ENCODE results near the gene MOV10.
"Not testable (repeated sequence)": the region's sequence is repeated elsewhere in the genome, so short reads cannot be mapped to it uniquely, and the experiment has no call there.

The MOV10 gene

DNA sequence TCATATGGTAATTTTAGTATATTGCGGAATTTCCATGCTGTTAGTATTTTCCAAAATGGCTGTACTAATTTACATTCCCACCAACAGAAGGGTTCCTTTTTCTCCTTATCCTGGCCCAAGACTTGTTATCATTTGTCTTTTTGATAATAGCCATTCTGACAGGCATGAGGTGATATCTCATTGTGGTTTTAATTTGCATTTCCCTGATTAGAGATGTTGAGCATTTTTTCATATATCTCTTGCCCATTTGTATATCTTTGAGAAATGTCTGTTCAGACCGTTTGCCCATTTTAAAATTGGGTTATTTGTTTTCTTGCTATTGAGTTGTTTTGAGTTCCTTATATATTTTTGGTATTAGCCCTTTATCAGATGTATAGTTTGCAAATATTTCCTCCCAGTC is 40.8 kb upstream of the MOV10 start:
- no peak for DNase-seq (ENCODE audit: extremely low read depth, low read depth)
- TF ChIP-seq, protein P1, sequence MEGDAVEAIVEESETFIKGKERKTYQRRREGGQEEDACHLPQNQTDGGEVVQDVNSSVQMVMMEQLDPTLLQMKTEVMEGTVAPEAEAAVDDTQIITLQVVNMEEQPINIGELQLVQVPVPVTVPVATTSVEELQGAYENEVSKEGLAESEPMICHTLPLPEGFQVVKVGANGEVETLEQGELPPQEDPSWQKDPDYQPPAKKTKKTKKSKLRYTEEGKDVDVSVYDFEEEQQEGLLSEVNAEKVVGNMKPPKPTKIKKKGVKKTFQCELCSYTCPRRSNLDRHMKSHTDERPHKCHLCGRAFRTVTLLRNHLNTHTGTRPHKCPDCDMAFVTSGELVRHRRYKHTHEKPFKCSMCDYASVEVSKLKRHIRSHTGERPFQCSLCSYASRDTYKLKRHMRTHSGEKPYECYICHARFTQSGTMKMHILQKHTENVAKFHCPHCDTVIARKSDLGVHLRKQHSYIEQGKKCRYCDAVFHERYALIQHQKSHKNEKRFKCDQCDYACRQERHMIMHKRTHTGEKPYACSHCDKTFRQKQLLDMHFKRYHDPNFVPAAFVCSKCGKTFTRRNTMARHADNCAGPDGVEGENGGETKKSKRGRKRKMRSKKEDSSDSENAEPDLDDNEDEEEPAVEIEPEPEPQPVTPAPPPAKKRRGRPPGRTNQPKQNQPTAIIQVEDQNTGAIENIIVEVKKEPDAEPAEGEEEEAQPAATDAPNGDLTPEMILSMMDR (IDR thresholded peaks at IDR 0.05; ENCODE audit: low read depth, low read length) = no peak

DNA sequence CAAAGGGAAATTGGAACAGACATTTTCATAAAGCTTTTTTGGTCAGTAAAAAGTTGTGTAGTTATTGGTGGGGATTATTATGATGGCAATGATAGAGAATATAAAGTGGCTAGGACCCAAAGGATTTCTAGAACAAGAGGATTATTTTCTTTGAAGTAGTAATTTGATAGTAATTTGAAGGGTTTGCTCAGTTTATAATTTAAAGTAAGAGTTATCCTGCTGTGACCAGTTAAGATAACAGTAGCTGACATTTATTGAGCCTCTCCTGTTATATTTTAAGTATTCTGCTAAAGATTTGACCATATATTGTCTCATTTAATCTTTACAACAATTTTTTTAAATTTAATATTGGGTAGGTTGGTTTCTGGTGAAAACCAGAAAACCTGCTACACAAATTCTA is 40.1 kb upstream of the MOV10 start:
- DNase-seq (ENCODE audit: extremely low read depth, low read depth) = no peak
- TF ChIP-seq, protein P1 (IDR thresholded peaks at IDR 0.05; ENCODE audit: low read depth, low read length) = no peak

DNA sequence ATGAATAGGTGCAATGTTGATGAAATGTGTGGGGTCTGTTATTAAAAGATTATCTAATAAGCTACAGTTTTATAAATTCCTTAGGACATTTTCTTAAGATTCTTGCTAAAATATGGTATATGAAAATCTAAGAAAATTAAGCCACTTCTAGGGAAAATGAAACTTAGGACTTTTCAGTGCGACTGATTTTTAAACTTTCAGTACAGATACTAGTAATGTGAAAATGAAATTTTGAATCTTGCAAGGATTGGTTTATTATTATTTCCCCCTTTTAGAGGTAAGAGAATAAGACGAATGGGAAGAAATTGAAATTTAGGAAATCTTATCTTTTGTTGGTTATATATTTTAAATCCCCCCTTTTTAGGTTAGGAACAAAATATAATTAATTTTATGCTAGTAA is 38.4 kb upstream of the MOV10 start:
- TF ChIP-seq, protein P1 (IDR thresholded peaks at IDR 0.05; ENCODE audit: low read depth, low read length) = no peak
- DNase-seq (ENCODE audit: extremely low read depth, low read depth) = no peak

DNA sequence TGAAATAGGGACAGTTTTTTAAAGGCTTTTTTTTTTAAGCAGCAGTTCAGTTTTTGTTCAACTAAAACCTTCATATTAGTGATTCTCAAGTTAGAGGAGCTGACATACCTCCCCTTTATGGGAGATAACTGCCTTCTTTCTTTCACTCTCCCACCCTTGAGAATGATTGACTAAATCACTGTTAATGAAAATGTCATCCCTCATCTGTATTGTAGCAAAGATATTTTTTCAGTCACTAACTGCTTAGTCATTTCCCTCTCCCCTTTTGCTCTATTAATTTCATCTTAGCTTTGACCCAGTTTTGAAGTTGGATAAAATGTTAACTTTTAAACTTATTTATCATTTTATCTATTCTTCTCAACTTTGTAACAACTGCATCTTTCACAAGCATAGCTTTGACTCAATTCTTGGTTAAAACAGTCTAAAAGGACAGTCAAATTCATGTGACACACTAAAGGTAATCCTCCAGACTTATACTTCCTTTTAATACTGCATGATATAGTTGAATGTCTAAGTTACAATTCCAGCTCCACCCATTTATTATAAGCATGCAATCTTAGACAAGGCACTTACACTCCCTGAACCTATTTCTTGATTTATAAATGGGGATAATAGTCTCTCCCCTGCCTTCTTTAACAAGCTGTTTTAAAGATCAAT is 37.7 kb upstream of the MOV10 start:
- TF ChIP-seq, protein P1 (IDR thresholded peaks at IDR 0.05; ENCODE audit: low read depth, low read length) = no peak
- DNase-seq (ENCODE audit: extremely low read depth, low read depth) = no peak

DNA sequence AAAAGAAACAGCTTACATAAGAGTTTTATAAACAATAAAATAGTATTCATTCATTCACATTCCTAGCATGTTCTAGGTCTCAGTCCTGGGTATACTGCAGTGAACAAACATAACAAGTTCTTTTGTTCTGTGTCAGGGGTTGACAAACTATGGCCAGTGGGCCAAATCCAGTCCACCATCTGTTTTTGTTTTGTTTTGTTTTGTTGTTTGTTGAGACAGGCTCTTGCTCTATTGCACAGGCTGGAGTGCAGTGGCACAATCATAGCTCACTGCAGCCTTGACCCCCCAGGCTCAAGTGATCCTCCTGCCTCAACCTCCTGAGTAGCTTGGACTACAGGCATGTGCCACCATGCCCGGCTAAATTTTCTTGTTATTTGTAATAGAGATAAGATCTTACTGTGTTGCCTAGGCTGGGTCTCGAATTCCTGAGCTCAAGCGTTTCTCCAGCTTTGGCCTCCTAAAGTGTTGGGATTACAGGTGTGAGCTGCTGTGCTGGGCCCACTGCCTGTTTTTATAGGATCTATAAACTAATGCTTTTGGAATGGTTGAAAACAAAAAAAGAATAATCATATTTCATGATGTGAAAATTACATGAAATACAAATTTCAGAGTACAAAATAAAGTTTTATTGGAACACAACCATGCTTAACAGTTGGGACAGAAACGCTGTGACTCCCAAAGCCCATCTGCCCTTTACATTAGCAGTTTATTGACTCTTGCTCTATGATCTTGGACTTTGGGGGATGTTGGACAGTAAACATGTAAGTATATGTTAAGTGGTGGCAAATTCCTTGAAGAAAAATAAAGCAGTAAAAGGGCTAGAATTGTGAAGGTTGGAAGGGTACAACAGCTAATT is 37.0 kb upstream of the MOV10 start:
- DNase-seq (ENCODE audit: extremely low read depth, low read depth) = peak; percentile 43
- TF ChIP-seq, protein P1 (IDR thresholded peaks at IDR 0.05; ENCODE audit: low read depth, low read length) = no peak

DNA sequence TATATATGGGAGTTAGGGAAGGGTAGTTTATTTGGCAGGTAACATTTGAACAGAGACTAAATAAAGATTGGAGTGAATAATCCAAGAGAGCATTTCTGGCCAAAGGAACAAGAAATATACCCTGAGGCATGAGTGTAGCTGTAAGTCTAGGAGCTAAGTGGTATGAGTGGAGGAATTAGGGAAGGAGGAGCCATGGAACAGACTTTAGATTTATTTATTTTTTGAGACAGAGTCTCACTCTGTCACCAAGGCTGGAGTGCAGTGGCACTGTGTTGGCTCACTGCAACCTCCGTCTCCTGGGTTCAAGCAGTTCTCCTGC is 36.4 kb upstream of the MOV10 start:
- no peak for DNase-seq (ENCODE audit: extremely low read depth, low read depth)

DNA sequence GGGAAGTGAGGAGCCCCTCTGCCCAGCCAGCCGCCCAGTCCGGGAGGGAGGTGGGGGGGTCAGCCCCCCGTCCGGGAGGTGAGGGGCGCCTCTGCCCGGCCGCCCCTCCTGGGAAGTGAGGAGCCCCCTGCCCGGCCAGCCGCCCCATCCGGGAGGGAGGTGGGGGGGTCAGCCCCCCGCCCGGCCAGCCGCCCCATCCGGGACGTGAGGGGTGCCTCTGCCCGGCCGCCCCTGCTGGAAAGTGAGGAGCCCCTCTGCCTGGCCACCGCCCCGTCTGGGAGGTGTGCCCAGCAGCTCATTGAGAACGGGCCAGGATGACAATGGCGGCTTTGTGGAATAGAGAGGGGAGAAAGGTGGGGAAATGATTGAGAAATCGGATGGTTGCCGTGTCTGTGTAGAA is 34.0 kb upstream of the MOV10 start:
- DNase-seq (ENCODE audit: extremely low read depth, low read depth) = not testable (repeated sequence)

More for the DNA sequence above, 36.4 kb upstream of the MOV10 start:
- TF ChIP-seq, protein P1 (IDR thresholded peaks at IDR 0.05; ENCODE audit: low read depth, low read length) = no peak
